Measurements from ENCODE around the gene CD109. TPM values are rescaled to one million over a fixed set of nuclear protein-coding genes. Genes with fewer than 3 reads are reported as not detected.

The CD109 gene
- total RNA-seq, 1 donor from 2014 or later, result 17.6 TPM

DNA sequence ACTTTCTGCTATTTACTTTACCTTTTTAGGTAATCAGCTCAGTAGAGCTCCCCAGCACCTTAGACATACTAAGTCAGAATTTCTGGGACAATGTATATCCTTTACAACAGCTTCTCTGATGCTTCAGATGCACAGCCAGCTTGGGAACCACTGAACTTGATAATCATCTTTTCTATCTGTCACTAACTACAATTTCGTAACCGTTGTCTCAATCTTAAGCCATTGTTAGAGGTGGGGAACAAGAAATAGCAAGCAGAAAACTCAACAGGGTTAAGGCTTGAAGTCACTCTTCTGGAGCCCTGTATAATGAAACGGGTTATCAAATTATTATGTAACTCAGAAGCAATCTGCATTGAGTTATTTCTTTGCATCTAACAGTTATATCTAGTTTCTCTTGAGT, 47.1 kb downstream of the CD109 start:
- no peaks in the 10 kb centered on the region for H3K9me3 ChIP-seq
- H3K27ac ChIP-seq, result no peak overlapping the region
- DNase-seq (ENCODE audit: low spot score in 2 of 2), result no peak
- H3K36me3 ChIP-seq, result no peaks in the 10 kb centered on the region
- no peaks in the 10 kb centered on the region for H3K4me1 ChIP-seq
- intact Hi-C loops (cut with DNase I), result no loop called here
- no peak for TF ChIP-seq CTCF (IDR thresholded peaks at IDR 0.05)
- no peak overlapping the region for H3K4me3 ChIP-seq
- H3K27me3 ChIP-seq, result no peaks in the 10 kb centered on the region

DNA sequence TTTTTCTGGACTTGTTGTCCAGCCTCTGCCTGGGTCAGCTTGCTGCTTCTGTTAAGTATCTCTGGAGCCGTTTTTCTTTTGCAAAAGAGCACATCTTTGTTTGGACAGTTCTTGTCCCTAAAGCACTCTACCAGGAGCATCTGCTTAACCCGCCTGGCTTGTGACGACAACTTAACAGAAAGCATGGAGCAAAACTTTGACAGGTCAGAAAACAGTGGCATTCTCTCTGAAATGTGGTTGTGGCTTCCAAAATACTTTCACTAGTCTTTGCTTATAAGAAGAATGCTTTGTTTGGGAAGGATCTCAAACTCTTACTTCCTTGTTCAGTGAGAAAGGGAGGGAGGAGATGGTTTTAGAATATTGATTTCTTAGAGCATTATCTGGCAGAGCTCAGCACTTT, 47.6 kb downstream of the CD109 start:
- no peak overlapping the region for H3K4me3 ChIP-seq
- no peaks in the 10 kb centered on the region for H3K4me1 ChIP-seq
- intact Hi-C loops (cut with DNase I), result no loop called here
- H3K9me3 ChIP-seq, result no peaks in the 10 kb centered on the region
- H3K27ac ChIP-seq, result no peak overlapping the region
- DNase-seq (ENCODE audit: low spot score in 2 of 2), result no peak
- TF ChIP-seq CTCF (IDR thresholded peaks at IDR 0.05), result no peak
- H3K36me3 ChIP-seq, result no peaks in the 10 kb centered on the region
- H3K27me3 ChIP-seq, result no peaks in the 10 kb centered on the region

GRCh38 chr6:73746787-73747186, 50.8 kb downstream of the CD109 start:
- Histone ChIP-seq H3K27me3 (no peaks in the 10 kb centered on the region), H3K4me3 (no peak overlapping the region), H3K36me3 (no peaks in the 10 kb centered on the region), H3K4me1 (no peaks in the 10 kb centered on the region), H3K27ac (no peak overlapping the region), H3K9me3 (no peaks in the 10 kb centered on the region)
- intact Hi-C loops (cut with DNase I), result no loop called here
- no peak for DNase-seq (ENCODE audit: low spot score in 2 of 2)
- TF ChIP-seq CTCF (IDR thresholded peaks at IDR 0.05), result no peak

GRCh38 chr6:73747289-73747688, 51.3 kb downstream of the CD109 start:
- intact Hi-C loops (cut with DNase I), result no loop called here
- Histone ChIP-seq H3K36me3 (no peaks in the 10 kb centered on the region), H3K9me3 (no peaks in the 10 kb centered on the region), H3K27me3 (no peaks in the 10 kb centered on the region), H3K4me3 (no peak overlapping the region), H3K4me1 (no peaks in the 10 kb centered on the region), H3K27ac (no peak overlapping the region)
- no peak for DNase-seq (ENCODE audit: low spot score in 2 of 2)
- TF ChIP-seq CTCF (IDR thresholded peaks at IDR 0.05), result no peak

GRCh38 chr6:73752943-73753342, 56.9 kb downstream of the CD109 start:
- Histone ChIP-seq H3K4me3 (no peak overlapping the region), H3K36me3 (no peaks in the 10 kb centered on the region), H3K9me3 (no peaks in the 10 kb centered on the region), H3K27ac (no peak overlapping the region), H3K27me3 (no peaks in the 10 kb centered on the region), H3K4me1 (no peaks in the 10 kb centered on the region)
- intact Hi-C loops (cut with DNase I), result no loop called here
- DNase-seq (ENCODE audit: low spot score in 2 of 2), result no peak
- TF ChIP-seq CTCF (IDR thresholded peaks at IDR 0.05), result no peak

DNA sequence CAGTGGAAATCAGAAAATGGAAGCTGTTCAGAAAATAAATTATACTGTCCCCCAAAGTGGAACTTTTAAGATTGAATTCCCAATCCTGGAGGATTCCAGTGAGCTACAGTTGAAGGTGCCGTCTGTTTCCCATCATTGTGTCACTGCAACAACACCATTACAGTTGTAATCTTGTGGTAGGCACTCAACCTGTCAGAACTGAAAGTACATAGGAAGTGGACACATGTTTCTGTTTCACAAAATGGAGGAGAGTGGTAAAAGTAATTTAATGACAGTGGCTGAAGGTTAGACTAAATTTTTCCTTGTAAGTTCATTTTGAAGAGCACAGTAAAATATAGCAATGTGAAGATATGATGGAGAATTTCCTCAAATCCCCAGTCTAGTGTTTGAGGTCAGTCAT, 70.0 kb downstream of the CD109 start:
- Histone ChIP-seq H3K27me3 (no peaks in the 10 kb centered on the region), H3K4me1 (no peaks in the 10 kb centered on the region), H3K4me3 (no peak overlapping the region), H3K9me3 (no peaks in the 10 kb centered on the region), H3K27ac (no peak overlapping the region), H3K36me3 (peaks cover 0 to 4% of the 10 kb centered on the region in 2 donors)
- intact Hi-C loops (cut with DNase I), result no loop called here
- no peak for TF ChIP-seq CTCF (IDR thresholded peaks at IDR 0.05)
- DNase-seq (ENCODE audit: low spot score in 2 of 2), result no peak

Data from ascending aorta (tissue), 2 donors.